ENCODE measurements around the gene FUT2.

FUT2 gene

GRCh38 chr19:48718711-48719231, 23.0 kb downstream of the FUT2 start:
- H3K27ac ChIP-seq: no peak overlapping the region
- TF ChIP-seq CTCF (conservative IDR thresholded peaks at IDR 0.05): no peak

GRCh38 chr19:48719263-48720171, 23.7 kb downstream of the FUT2 start, which contains the start of gene MAMSTR:
MAMSTR (minus strand) TSS chr19:48719725; CDS start chr19:48719031, 694 bp downstream.
- peak within 1 kb of the TSS; percentile 71 for H3K27ac ChIP-seq
- no peak for TF ChIP-seq CTCF (conservative IDR thresholded peaks at IDR 0.05)

- TF ChIP-seq CTCF (conservative IDR thresholded peaks at IDR 0.05): no peak
- peak overlapping the region; percentile 71 for H3K27ac ChIP-seq
These were observed 24.5 kb downstream of the FUT2 start for GRCh38 chr19:48720251-48720612.

GRCh38 chr19:48720613-48721296, 25.0 kb downstream of the FUT2 start:
- peak overlapping the region; percentile 71 for H3K27ac ChIP-seq

GRCh38 chr19:48722196-48722708, 26.5 kb downstream of the FUT2 start:
- no peak for TF ChIP-seq CTCF (conservative IDR thresholded peaks at IDR 0.05)
- H3K27ac ChIP-seq: no peak overlapping the region

More at GRCh38 chr19:48720613-48721296, 25.0 kb downstream of the FUT2 start:
- no peak for TF ChIP-seq CTCF (conservative IDR thresholded peaks at IDR 0.05)

- TF ChIP-seq CTCF (conservative IDR thresholded peaks at IDR 0.05): no peak
- peak overlapping the region; percentile 56 for H3K27ac ChIP-seq
These were observed 29.3 kb downstream of the FUT2 start for GRCh38 chr19:48724796-48725753.
